ENCODE measurements around the gene CCND2. TPM values are rescaled to one million over a fixed set of nuclear protein-coding genes. Genes with fewer than 3 reads are reported as not detected.

Gene CCND2
- total and polyA plus RNA-seq, 2 of the 4 experiments (the other 2 are of a cell fraction) = 1.1 to 2.3 TPM

GRCh38 chr12:4302881-4303280, 29.3 kb downstream of the CCND2 start:
- H3K4ac ChIP-seq (ENCODE audit: low read depth, low read length) = no peak overlapping the region
- no TSS peak for BruUV-seq (replicated peaks)
- no peak overlapping the region for H3K4me2 ChIP-seq (ENCODE audit: low read depth, low read length)
- H2AFZ ChIP-seq (replicated peaks; ENCODE audit: low read length, poor library complexity) = no peak overlapping the region
- no peak overlapping the region for H4K8ac ChIP-seq (ENCODE audit: low read depth in 2 of 2, low read length in 2 of 2)
- H3K9me3 ChIP-seq (ENCODE audit: control insufficient read depth, insufficient read depth, low read length) = no peaks in the 10 kb centered on the region
- in situ Hi-C loops (cut with MboI; ENCODE audit: low sequenced_read_pairs) (no loop called here), intact Hi-C loops (cut with micrococcal nuclease) (no loop called here), dilution Hi-C loops (cut with HindIII; ENCODE audit: low sequenced_read_pairs, unreplicated experiment) (no loop called here)
- H4K20me1 ChIP-seq (ENCODE audit: insufficient read depth, low read length) = no peaks in the 10 kb centered on the region; the same call in 1 of the 2 replicates
- no peak overlapping the region for H2BK120ac ChIP-seq (ENCODE audit: low read depth, low read length)
- ChIA-PET POLR2A (ENCODE audit: unreplicated experiment) (no interaction called here), CTCF (no interaction called here)
- H3K27ac ChIP-seq (ENCODE audit: insufficient read depth, low read length) = no peak overlapping the region
- ATAC-seq (ENCODE audit: low read depth) (no peak), DNase-seq (no peak)
- no peak for TF ChIP-seq RCOR1 (IDR thresholded peaks at IDR 0.05; ENCODE audit: insufficient replicate concordance, low read length)
- no peak for TF ChIP-seq RFX5 (IDR thresholded peaks at IDR 0.05; ENCODE audit: low read depth, low read length)
- TF ChIP-seq FOS (IDR thresholded peaks at IDR 0.05; ENCODE audit: low read depth, low read length) = no peak
- no peak for TF ChIP-seq MXI1 (IDR thresholded peaks at IDR 0.05; ENCODE audit: borderline replicate concordance, low read depth, low read length)
- no peak for TF ChIP-seq SMC3 (IDR thresholded peaks at IDR 0.05; ENCODE audit: low read depth, low read length)
- TF ChIP-seq CEBPB (IDR thresholded peaks at IDR 0.05; ENCODE audit: low read depth, low read length) = no peak
- no peak for TF ChIP-seq ELK1 (IDR thresholded peaks at IDR 0.05; ENCODE audit: borderline replicate concordance, low read depth, low read length)
- TF ChIP-seq CTCF (conservative IDR thresholded peaks at IDR 0.05; ENCODE audit: low read depth, low read length) = no peak
- no peak for TF ChIP-seq MAFK (IDR thresholded peaks at IDR 0.05; ENCODE audit: low read depth, low read length)
- no peak for TF ChIP-seq MAZ (IDR thresholded peaks at IDR 0.05; ENCODE audit: borderline replicate concordance, low read depth, low read length)
- TF ChIP-seq BHLHE40 (IDR thresholded peaks at IDR 0.05; ENCODE audit: low read depth, low read length) = no peak
- no peak for TF ChIP-seq RAD21 (IDR thresholded peaks at IDR 0.05; ENCODE audit: low read length)
- no peak for TF ChIP-seq POLR2A (IDR thresholded peaks at IDR 0.05; ENCODE audit: low read depth, low read length)
- TF ChIP-seq CHD1 (IDR thresholded peaks at IDR 0.05; ENCODE audit: low read depth, low read length) = no peak
- no peak for TF ChIP-seq NFE2L2 (IDR thresholded peaks at IDR 0.05; ENCODE audit: low read depth, low read length)
- no peak for TF ChIP-seq USF2 (IDR thresholded peaks at IDR 0.05; ENCODE audit: low read depth, low read length)
- no peak overlapping the region for H2BK5ac ChIP-seq (ENCODE audit: low read depth, low read length, poor library complexity, severe bottlenecking)
- no peak overlapping the region for H4K5ac ChIP-seq (ENCODE audit: low read depth, low read length)
- no peak overlapping the region for H3K56ac ChIP-seq (ENCODE audit: extremely low read depth, insufficient read depth, low read length)
- H3K9me1 ChIP-seq (ENCODE audit: insufficient read depth, low read length) = no peaks in the 10 kb centered on the region
- H3K18ac ChIP-seq (ENCODE audit: low read depth, low read length) = no peak overlapping the region
- H3K4me3 ChIP-seq (ENCODE audit: insufficient read depth, low read depth, low read length) = no peak overlapping the region
- H3K9ac ChIP-seq (ENCODE audit: low read depth, low read length) = no peak overlapping the region
- no peaks in the 10 kb centered on the region for H3K4me1 ChIP-seq (ENCODE audit: control insufficient read depth, insufficient read depth, low read length)
- no peak overlapping the region for H3K23ac ChIP-seq (ENCODE audit: low read depth, low read length)
- 60% methylated on average over 2 of the region's 8 CpGs; no CpG with 5 or more reads in 1 of the 2 experiments for WGBS, 2 experiments (ENCODE audit: extremely low coverage in 2 of 2, insufficient read length in 1 of 2)
- no peak overlapping the region for H4K91ac ChIP-seq (ENCODE audit: insufficient read depth, low read depth, low read length)
- H2AK5ac ChIP-seq (ENCODE audit: low read depth, low read length) = no peak overlapping the region
- H2AK9ac ChIP-seq (replicated peaks; ENCODE audit: low read depth, low read length, poor library complexity) = no peak overlapping the region
- H2BK20ac ChIP-seq (ENCODE audit: low read depth, low read length) = no peak overlapping the region
- no peaks in the 10 kb centered on the region for H3K36me3 ChIP-seq (ENCODE audit: control insufficient read depth, insufficient read depth, low read length)
- H3K14ac ChIP-seq (replicated peaks; ENCODE audit: low read depth, low read length) = no peak overlapping the region
- H3K27me3 ChIP-seq (ENCODE audit: control insufficient read depth, insufficient read depth, low read length) = peaks cover 14% of the 10 kb centered on the region
- H2BK15ac ChIP-seq (ENCODE audit: low read depth, low read length) = no peak overlapping the region
- H3K79me1 ChIP-seq (ENCODE audit: low read depth in 1 of 2, low read length in 2 of 2) = no peaks in the 10 kb centered on the region

All from IMR-90 (cell line).